GM12891 (cell line): ENCODE data around the gene HSH2D.

ENCODE experiments used
- POLR2A ChIP-seq: IDR thresholded peaks from 2 replicates; pipeline ENCODE4 v1.6.1; 2011; ENCODE audit warnings: low read depth, low read length, control low read depth
- POLR2AphosphoS5 ChIP-seq: IDR thresholded peaks from 2 replicates; pipeline ENCODE4 v1.6.1; 2011; ENCODE audit warnings: low read depth, low read length, control low read depth
- POU2F2 ChIP-seq: IDR thresholded peaks from 2 replicates; pipeline ENCODE4 v1.6.1; 2011; ENCODE audit warnings: low read depth, mild to moderate bottlenecking, control low read depth, low read length, moderate library complexity
- SPI1 ChIP-seq: IDR thresholded peaks from 2 replicates; pipeline ENCODE4 v1.6.1; 2011; ENCODE audit warnings: low read depth, low read length, control low read depth
- TAF1 ChIP-seq: IDR thresholded peaks from 2 replicates; pipeline ENCODE4 v1.6.1; 2011; ENCODE audit warnings: low read depth, low read length, control low read depth

GRCh38 chr19:16148443-16149229, 5.2 kb downstream of the HSH2D start:
- TF ChIP-seq POLR2AphosphoS5, result no peak
- TF ChIP-seq POLR2A, result no peak
- no peak for TF ChIP-seq POU2F2
- no peak for TF ChIP-seq SPI1
- no peak for TF ChIP-seq TAF1
